Activated CD4-positive, alpha-beta T cell treated with anti-CD3 and anti-CD28 coated beads, Interleukin-2, amount 10 ng/mL, durations not matched to agents 7 days and 5 days (primary cell): ENCODE results near the gene RDM1. TPM values are rescaled to one million over a fixed set of nuclear protein-coding genes. Genes with fewer than 3 reads are reported as not detected.
"Not testable (repeated sequence)": the region's sequence is repeated elsewhere in the genome, so short reads cannot be mapped to it uniquely, and the experiment has no call there.

Source experiments
- CTCF ChIA-PET: fragments of 350-600 bp; sonication (Branson Sonifier 250); formaldehyde crosslinking; loops from one replicate; lab custom pipeline; 2021; ENCODE audit warnings: antibody characterized with exemption; lab: Charles Lee
- POLR2A ChIA-PET: fragments of 350-600 bp; sonication (Branson Sonifier 250); formaldehyde crosslinking; loops from one replicate; lab custom pipeline; 2021; ENCODE audit warnings: antibody characterized with exemption; lab: Charles Lee
- DNase-seq: peaks from one replicate; pipeline ENCODE4 v3.0.0-alpha.2; 2020
- H3K27ac Mint-ChIP-seq: one replicate; pipeline ENCODE4 v1.8.0; 2021; ENCODE audit warnings: mild to moderate bottlenecking, moderate library complexity, mixed read lengths
- H3K27me3 Mint-ChIP-seq: one replicate; pipeline ENCODE4 v1.8.0; 2021; ENCODE audit warnings: mixed read lengths
- H3K36me3 Mint-ChIP-seq: one replicate; pipeline ENCODE4 v1.8.0; 2021; ENCODE audit warnings: low read depth, mixed read lengths
- H3K4me1 Mint-ChIP-seq: one replicate; pipeline ENCODE4 v1.8.0; 2021; ENCODE audit warnings: mixed read lengths
- H3K4me3 Mint-ChIP-seq: one replicate; pipeline ENCODE4 v1.8.0; 2021; ENCODE audit warnings: mild to moderate bottlenecking, moderate library complexity, mixed read lengths
- H3K9me3 Mint-ChIP-seq: one replicate; pipeline ENCODE4 v1.8.0; 2021; ENCODE audit warnings: mixed read lengths
- total RNA-seq, 2 experiments: library from RNA; stranded (reverse); gene quantifications; one replicate each; pipeline ENCODE4 v1.2.3, GENCODE V29; 2021

Gene RDM1
- total RNA-seq, 2 experiments from 2014 or later = 7.0 to 7.9 TPM

GRCh38 chr17:35906926-35907637 is 23.5 kb downstream of the RDM1 start:
- ChIA-PET POLR2A (interaction anchor here (0.6 kb wide), 1 partner anchor 35 kb away, joined by 6 read pairs; no protein-coding TSS in a partner anchor), CTCF (interaction anchor here (0.6 to 4.5 kb wide), 5 partner anchors 11 to 83 kb away, joined by 3 to 25 read pairs (median 4); no protein-coding TSS in a partner anchor)
- H3K4me1 Mint-ChIP-seq = peaks cover 13% of the 10 kb centered on the region
- peaks cover 11% of the 10 kb centered on the region for H3K36me3 Mint-ChIP-seq
- H3K9me3 Mint-ChIP-seq = peaks cover 2% of the 10 kb centered on the region
- no peak overlapping the region for H3K4me3 Mint-ChIP-seq
- H3K27ac Mint-ChIP-seq = no peak overlapping the region
- no peak for DNase-seq
- H3K27me3 Mint-ChIP-seq = peaks cover 7% of the 10 kb centered on the region

GRCh38 chr17:35906191-35906925 is 24.2 kb downstream of the RDM1 start:
- H3K27me3 Mint-ChIP-seq = peaks cover 7% of the 10 kb centered on the region
- H3K4me3 Mint-ChIP-seq = no peak overlapping the region
- peaks cover 2% of the 10 kb centered on the region for H3K9me3 Mint-ChIP-seq
- no peak overlapping the region for H3K27ac Mint-ChIP-seq
- peaks cover 11% of the 10 kb centered on the region for H3K36me3 Mint-ChIP-seq
- POLR2A ChIA-PET = no interaction called here
- peaks cover 15% of the 10 kb centered on the region for H3K4me1 Mint-ChIP-seq
- DNase-seq = no peak
- CTCF ChIA-PET = interaction anchor here (0.6 to 4.5 kb wide), 5 partner anchors 10 to 83 kb away, joined by 3 to 25 read pairs (median 4); no protein-coding TSS in a partner anchor

- Mint-ChIP-seq H3K9me3 (no peaks in the 10 kb centered on the region), H3K27me3 (peaks cover 7% of the 10 kb centered on the region), H3K36me3 (peaks cover 8% of the 10 kb centered on the region), H3K4me1 (peaks cover 39% of the 10 kb centered on the region), H3K4me3 (no peak overlapping the region), H3K27ac (no peak overlapping the region)
- ChIA-PET CTCF (interaction anchor here (1.3 to 2.4 kb wide), 2 partner anchors 13 to 27 kb away, joined by 3 to 7 read pairs; no protein-coding TSS in a partner anchor), POLR2A (no interaction called here)
- no peak for DNase-seq
Observed at GRCh38 chr17:35903451-35903850, 27.1 kb downstream of the RDM1 start.

GRCh38 chr17:35901631-35902175 is 28.9 kb downstream of the RDM1 start:
- Mint-ChIP-seq H3K9me3 (no peaks in the 10 kb centered on the region), H3K27me3 (peaks cover 7% of the 10 kb centered on the region), H3K27ac (no peak overlapping the region), H3K36me3 (peaks cover 3% of the 10 kb centered on the region), H3K4me1 (peaks cover 50% of the 10 kb centered on the region), H3K4me3 (no peak overlapping the region)
- ChIA-PET CTCF (interaction anchor here (0.6 to 3.2 kb wide), 6 partner anchors 10 to 85 kb away, joined by 3 to 17 read pairs (median 6); no protein-coding TSS in a partner anchor), POLR2A (no interaction called here)
- no peak for DNase-seq

GRCh38 chr17:35900708-35901480 is 29.7 kb downstream of the RDM1 start:
- H3K36me3 Mint-ChIP-seq = peaks cover 3% of the 10 kb centered on the region
- peak overlapping the region; percentile 4 for H3K4me3 Mint-ChIP-seq
- ChIA-PET POLR2A (no interaction called here), CTCF (interaction anchor here (0.6 to 3.2 kb wide), 9 partner anchors 9 to 84 kb away, joined by 3 to 17 read pairs (median 4); partner anchors contain the start of genes CCL5 and RDM1)
- no peaks in the 10 kb centered on the region for H3K9me3 Mint-ChIP-seq
- peaks cover 7% of the 10 kb centered on the region for H3K27me3 Mint-ChIP-seq
- peaks cover 57% of the 10 kb centered on the region for H3K4me1 Mint-ChIP-seq
- H3K27ac Mint-ChIP-seq = peak overlapping the region; percentile 52
- no peak for DNase-seq

- Mint-ChIP-seq H3K4me1 (peaks cover 63% of the 10 kb centered on the region), H3K9me3 (no peaks in the 10 kb centered on the region), H3K36me3 (peaks cover 3% of the 10 kb centered on the region), H3K27me3 (peaks cover 7% of the 10 kb centered on the region), H3K27ac (peak overlapping the region; percentile 52), H3K4me3 (peak overlapping the region; percentile 4)
- POLR2A ChIA-PET = no interaction called here
- no peak for DNase-seq
- CTCF ChIA-PET = interaction anchor here (0.6 to 3.2 kb wide), 6 partner anchors 8 to 31 kb away, joined by 3 to 17 read pairs (median 4); partner anchors contain the start of genes CCL5 and RDM1
Observed at GRCh38 chr17:35900280-35900679, 30.3 kb downstream of the RDM1 start.

GRCh38 chr17:35898283-35899070 is 32.1 kb downstream of the RDM1 start:
- ChIA-PET CTCF (interaction anchor here (0.9 to 1.0 kb wide), 3 partner anchors 26 to 354 kb away, joined by 3 to 6 read pairs (median 3); no protein-coding TSS in a partner anchor), POLR2A (no interaction called here)
- peaks cover 3% of the 10 kb centered on the region for H3K36me3 Mint-ChIP-seq
- peaks cover 4% of the 10 kb centered on the region for H3K9me3 Mint-ChIP-seq
- H3K27ac Mint-ChIP-seq = peak overlapping the region; percentile 84
- H3K4me3 Mint-ChIP-seq = peak overlapping the region; percentile 48
- no peaks in the 10 kb centered on the region for H3K27me3 Mint-ChIP-seq
- H3K4me1 Mint-ChIP-seq = peaks cover 66% of the 10 kb centered on the region
- DNase-seq = peak; percentile 52

GRCh38 chr17:35897772-35898171 is 32.8 kb downstream of the RDM1 start:
- POLR2A ChIA-PET, H3K36me3 Mint-ChIP-seq, H3K9me3 Mint-ChIP-seq, DNase-seq, H3K27me3 Mint-ChIP-seq: not testable (repeated sequence)
- CTCF ChIA-PET = interaction anchor here (0.9 to 1.0 kb wide), 3 partner anchors 25 to 353 kb away, joined by 3 to 6 read pairs (median 3); no protein-coding TSS in a partner anchor
- H3K27ac Mint-ChIP-seq = peak overlapping the region; percentile 84
- peak overlapping the region; percentile 48 for H3K4me3 Mint-ChIP-seq
- peaks cover 65% of the 10 kb centered on the region for H3K4me1 Mint-ChIP-seq

- peak overlapping the region; percentile 33 for H3K4me3 Mint-ChIP-seq
- peak overlapping the region; percentile 74 for H3K27ac Mint-ChIP-seq
- H3K9me3 Mint-ChIP-seq = peaks cover 4% of the 10 kb centered on the region
- POLR2A ChIA-PET = interaction anchor here (0.9 kb wide), 1 partner anchor 16 kb away, joined by 3 read pairs; the partner anchor contains the start of gene CCL5
- H3K4me1 Mint-ChIP-seq = peaks cover 74% of the 10 kb centered on the region
- peaks cover 3% of the 10 kb centered on the region for H3K36me3 Mint-ChIP-seq
- CTCF ChIA-PET = interaction anchor here (0.8 to 1.9 kb wide), 10 partner anchors 9 to 638 kb away, joined by 3 to 6 read pairs (median 3); partner anchors contain the start of genes CCL5 and RDM1
- no peaks in the 10 kb centered on the region for H3K27me3 Mint-ChIP-seq
- peak; percentile 52 for DNase-seq
Observed at GRCh38 chr17:35895636-35896587, 34.7 kb downstream of the RDM1 start.

- peaks cover 4% of the 10 kb centered on the region for H3K9me3 Mint-ChIP-seq
- no peak for DNase-seq
- H3K4me1 Mint-ChIP-seq = peaks cover 74% of the 10 kb centered on the region
- ChIA-PET CTCF (interaction anchor here (1.1 kb wide), 1 partner anchor 130 kb away, joined by 3 read pairs; no protein-coding TSS in a partner anchor), POLR2A (no interaction called here)
- no peak overlapping the region for H3K27ac Mint-ChIP-seq
- no peak overlapping the region for H3K4me3 Mint-ChIP-seq
- H3K36me3 Mint-ChIP-seq = peaks cover 1% of the 10 kb centered on the region
- H3K27me3 Mint-ChIP-seq = no peaks in the 10 kb centered on the region
Observed at GRCh38 chr17:35894206-35894605, 36.4 kb downstream of the RDM1 start.
